HT-29 (cell line): Measurements from ENCODE around the gene LMF1. TPM values are rescaled to one million over a fixed set of nuclear protein-coding genes. Genes with fewer than 3 reads are reported as not detected.
"Not testable (repeated sequence)": the region's sequence is repeated elsewhere in the genome, so short reads cannot be mapped to it uniquely, and the experiment has no call there.

Experiments used
- DNase-seq: peaks from one replicate; pipeline ENCODE4 v3.0.0-alpha.2; 2015; ENCODE audit warnings: low spot score
- total RNA-seq: library from RNA; depleted of rRNA; stranded (reverse); fragments of >200 nt; shearing (Covaris generic); gene quantifications from 2 replicates; pipeline ENCODE4 v1.2.3, GENCODE V29; 2014

LMF1 gene
- total RNA-seq, 1 experiment from 2014 or later, result 2.1 TPM

- no peak for DNase-seq
Measured at GRCh38 chr16:850668-851067, 120.1 kb downstream of the LMF1 start.

- DNase-seq, result no peak
Measured at GRCh38 chr16:848510-849253, 122.1 kb downstream of the LMF1 start.

- no peak for DNase-seq
Measured at GRCh38 chr16:847681-848445, 122.9 kb downstream of the LMF1 start.

- no peak for DNase-seq
Measured at GRCh38 chr16:847151-847550, 123.6 kb downstream of the LMF1 start.

GRCh38 chr16:845351-845745 is 125.4 kb downstream of the LMF1 start:
- DNase-seq, result no peak

GRCh38 chr16:844638-845350 is 126.0 kb downstream of the LMF1 start:
- DNase-seq, result no peak

GRCh38 chr16:843771-844170 is 127.0 kb downstream of the LMF1 start:
- DNase-seq, result no peak

- DNase-seq, result no peak
Measured at GRCh38 chr16:842711-843560, 127.8 kb downstream of the LMF1 start.

GRCh38 chr16:842061-842476 is 128.7 kb downstream of the LMF1 start:
- DNase-seq, result no peak

GRCh38 chr16:841455-842060 is 129.2 kb downstream of the LMF1 start:
- DNase-seq, result no peak

GRCh38 chr16:840561-841454 is 130.0 kb downstream of the LMF1 start:
- DNase-seq, result no peak

- DNase-seq, result no peak
Measured at GRCh38 chr16:839643-840408, 131.0 kb downstream of the LMF1 start.

- no peak for DNase-seq
Measured at GRCh38 chr16:838741-839140, 132.0 kb downstream of the LMF1 start.

GRCh38 chr16:836822-837221 is 134.0 kb downstream of the LMF1 start:
- not testable (repeated sequence) for DNase-seq

GRCh38 chr16:836221-836620 is 134.6 kb downstream of the LMF1 start:
- DNase-seq, result no peak

- no peak for DNase-seq
Measured at GRCh38 chr16:835373-835772, 135.4 kb downstream of the LMF1 start.

- no peak for DNase-seq
Measured at GRCh38 chr16:833411-833810, 137.4 kb downstream of the LMF1 start.

GRCh38 chr16:832652-833336 is 138.0 kb downstream of the LMF1 start:
- DNase-seq, result peak; percentile 30
